ENCODE data around the gene FARS2.

DNA sequence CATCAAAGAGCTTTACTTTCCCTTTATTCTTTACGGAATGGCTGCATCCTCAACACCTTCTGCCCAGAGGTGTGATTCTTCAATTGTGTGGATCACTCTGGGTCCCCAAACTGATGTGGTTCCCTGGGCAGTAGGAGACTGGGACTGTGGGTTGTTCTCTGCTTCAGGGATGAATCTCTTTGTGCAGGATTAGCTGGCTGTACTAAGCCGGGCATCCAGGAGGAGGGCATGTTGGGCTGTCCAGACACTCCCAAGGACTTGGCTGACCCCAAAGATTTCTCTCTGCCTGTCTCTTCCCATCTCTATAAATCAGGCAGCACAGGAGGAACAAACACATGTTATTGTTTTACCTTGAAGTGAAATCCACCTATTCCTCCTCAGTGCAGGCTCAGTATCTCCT lies 15.3 kb downstream of the FARS2 start:
- TF ChIP-seq, protein P1, sequence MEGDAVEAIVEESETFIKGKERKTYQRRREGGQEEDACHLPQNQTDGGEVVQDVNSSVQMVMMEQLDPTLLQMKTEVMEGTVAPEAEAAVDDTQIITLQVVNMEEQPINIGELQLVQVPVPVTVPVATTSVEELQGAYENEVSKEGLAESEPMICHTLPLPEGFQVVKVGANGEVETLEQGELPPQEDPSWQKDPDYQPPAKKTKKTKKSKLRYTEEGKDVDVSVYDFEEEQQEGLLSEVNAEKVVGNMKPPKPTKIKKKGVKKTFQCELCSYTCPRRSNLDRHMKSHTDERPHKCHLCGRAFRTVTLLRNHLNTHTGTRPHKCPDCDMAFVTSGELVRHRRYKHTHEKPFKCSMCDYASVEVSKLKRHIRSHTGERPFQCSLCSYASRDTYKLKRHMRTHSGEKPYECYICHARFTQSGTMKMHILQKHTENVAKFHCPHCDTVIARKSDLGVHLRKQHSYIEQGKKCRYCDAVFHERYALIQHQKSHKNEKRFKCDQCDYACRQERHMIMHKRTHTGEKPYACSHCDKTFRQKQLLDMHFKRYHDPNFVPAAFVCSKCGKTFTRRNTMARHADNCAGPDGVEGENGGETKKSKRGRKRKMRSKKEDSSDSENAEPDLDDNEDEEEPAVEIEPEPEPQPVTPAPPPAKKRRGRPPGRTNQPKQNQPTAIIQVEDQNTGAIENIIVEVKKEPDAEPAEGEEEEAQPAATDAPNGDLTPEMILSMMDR (IDR thresholded peaks at IDR 0.05; ENCODE audit: borderline replicate concordance, extremely low read depth, low read length, poor library complexity, severe bottlenecking), result no peak
- TF ChIP-seq EZH2 (IDR thresholded peaks at IDR 0.05; ENCODE audit: borderline replicate concordance, low read depth, low read length, severe bottlenecking), result no peak
